Prostate gland (tissue), 2 donors: ENCODE data around the gene TNS1. TPM values are rescaled to one million over a fixed set of nuclear protein-coding genes. Genes with fewer than 3 reads are reported as not detected.

Experiments used
- DNase-seq: peaks from one replicate; pipeline ENCODE4 v3.0.0-alpha.2; 2019; ENCODE audit warnings: low spot score
- H3K27ac ChIP-seq, 2 donors: fragments of 200-600 bp; sonication (generic); 2 replicates each; pipeline ENCODE4 v1.5.1; 2017 to 2019
- H3K27me3 ChIP-seq: fragments of 200-600 bp; sonication (generic); replicated peaks from 2 replicates; pipeline ENCODE4 v1.5.1; 2019; ENCODE audit not compliant: insufficient read depth
- H3K36me3 ChIP-seq, 2 donors: fragments of 200-600 bp; sonication (generic); 1 replicate in 1 of 2; 2 replicates in 1 of 2; pipeline versions ENCODE4 v1.5.1 to v1.8.1; 2017 to 2019
- H3K4me1 ChIP-seq: fragments of 200-600 bp; sonication (generic); replicated peaks from 2 replicates; pipeline ENCODE4 v1.5.1; 2019
- H3K4me3 ChIP-seq, 2 donors: fragments of 200-600 bp; sonication (generic); 2 replicates each; pipeline ENCODE4 v1.5.1; 2017 to 2019
- H3K9me3 ChIP-seq: fragments of 200-600 bp; sonication (generic); 2 replicates; pipeline ENCODE4 v1.5.1; 2017
- CTCF ChIP-seq, 4 experiments: fragments of 200-600 bp in 2 of 4; fragments of 450-650 bp in 2 of 4; sonication (generic) in 2 of 4; IDR thresholded peaks; 1 replicate in 3 of 4; 2 replicates in 1 of 4; pipeline ENCODE4 v1.5.1; 2016 to 2019; ENCODE audit warnings: antibody characterized with exemption in 4 of 4, mild to moderate bottlenecking in 2 of 4, moderate library complexity in 2 of 4
- POLR2A ChIP-seq: fragments of 450-650 bp; IDR thresholded peaks from one replicate; pipeline ENCODE4 v1.6.1; 2016; ENCODE audit warnings: antibody characterized with exemption, mild to moderate bottlenecking
- POLR2AphosphoS5 ChIP-seq: sonication (generic); formaldehyde crosslinking; IDR thresholded peaks from one replicate; pipeline ENCODE4 v1.6.1; 2017; ENCODE audit warnings: antibody characterized with exemption
- WGBS: methylation state at CpG from one replicate; pipeline ENCODE4 v1.1.5; 2018; 5-methylcytosine and 5-hydroxymethylcytosine counted together
- intact Hi-C: fragments of 100-400 bp; cut with DNase I; formaldehyde crosslinking; loops from one replicate; pipeline ENCODE4 v1.14.2; 2022
- total RNA-seq, 2 donors: library from RNA; depleted of rRNA; stranded (reverse); fragments of >200 nt; gene quantifications; one replicate each; pipeline ENCODE4 v1.1.0, GENCODE V29; 2016

The TNS1 gene
- total RNA-seq, 2 donors from 2014 or later, result 238 to 659 TPM

- no peaks in the 10 kb centered on the region for H3K9me3 ChIP-seq
- intact Hi-C loops, result loop anchor here (5.0 kb wide), 3 partner anchors 43 to 1073 kb away; partner anchors contain the start of gene IGFBP5
- H3K4me1 ChIP-seq, result no peaks in the 10 kb centered on the region
- H3K4me3 ChIP-seq, result no peak overlapping the region
- DNase-seq, result no peak
- TF ChIP-seq POLR2AphosphoS5, result no peak
- TF ChIP-seq POLR2A, result no peak
- no peak for TF ChIP-seq CTCF (IDR thresholded peaks at IDR 0.05)
- H3K36me3 ChIP-seq, result no peaks in the 10 kb centered on the region
- WGBS, result 60% methylated on average over 5 of the region's 5 CpGs
- no peak overlapping the region for H3K27ac ChIP-seq
- H3K27me3 ChIP-seq, result no peaks in the 10 kb centered on the region
Measured at GRCh38 chr2:217755027-217755745, 247.6 kb downstream of the TNS1 start.

- intact Hi-C loops, result no loop called here
- no peak overlapping the region for H3K4me3 ChIP-seq
- no peaks in the 10 kb centered on the region for H3K9me3 ChIP-seq
- H3K27me3 ChIP-seq, result no peaks in the 10 kb centered on the region
- DNase-seq, result no peak
- no peak overlapping the region for H3K27ac ChIP-seq
- no peaks in the 10 kb centered on the region for H3K4me1 ChIP-seq
- TF ChIP-seq CTCF (IDR thresholded peaks at IDR 0.05) (no peak), POLR2A (no peak), POLR2AphosphoS5 (no peak)
- no peaks in the 10 kb centered on the region for H3K36me3 ChIP-seq
- 76% methylated on average over 9 of the region's 9 CpGs for WGBS
Measured at GRCh38 chr2:217753460-217754200, 249.2 kb downstream of the TNS1 start.

- intact Hi-C loops, result no loop called here
- no peak for DNase-seq
- TF ChIP-seq POLR2A, result no peak
- no peaks in the 10 kb centered on the region for H3K4me1 ChIP-seq
- no peaks in the 10 kb centered on the region for H3K36me3 ChIP-seq
- no peaks in the 10 kb centered on the region for H3K27me3 ChIP-seq
- H3K9me3 ChIP-seq, result no peaks in the 10 kb centered on the region
- no peak overlapping the region for H3K4me3 ChIP-seq
- no peak overlapping the region for H3K27ac ChIP-seq
- 82% methylated on average over 10 of the region's 10 CpGs for whole genome bisulfite sequencing
Measured at GRCh38 chr2:217752714-217753459, 249.9 kb downstream of the TNS1 start.

- intact Hi-C loops, result no loop called here
- no peaks in the 10 kb centered on the region for H3K36me3 ChIP-seq
- 83% methylated on average over 1 of the region's 1 CpG for WGBS
- H3K4me1 ChIP-seq, result no peaks in the 10 kb centered on the region
- H3K27me3 ChIP-seq, result no peaks in the 10 kb centered on the region
- no peak overlapping the region for H3K27ac ChIP-seq
- no peak overlapping the region for H3K4me3 ChIP-seq
- H3K9me3 ChIP-seq, result no peaks in the 10 kb centered on the region
- no peak for TF ChIP-seq POLR2AphosphoS5
- no peak for TF ChIP-seq POLR2A
- no peak for TF ChIP-seq CTCF (IDR thresholded peaks at IDR 0.05)
- DNase-seq, result no peak
Measured at GRCh38 chr2:217751952-217752351, 250.8 kb downstream of the TNS1 start.

- TF ChIP-seq POLR2AphosphoS5 (no peak), POLR2A (no peak), CTCF (IDR thresholded peaks at IDR 0.05) (no peak)
- no peaks in the 10 kb centered on the region for H3K4me1 ChIP-seq
- no peaks in the 10 kb centered on the region for H3K36me3 ChIP-seq
- H3K27ac ChIP-seq, result no peak overlapping the region
- no peaks in the 10 kb centered on the region for H3K27me3 ChIP-seq
- 78% methylated on average over 7 of the region's 7 CpGs for WGBS
- no peak for DNase-seq
- H3K4me3 ChIP-seq, result no peak overlapping the region
- intact Hi-C loops, result no loop called here
- no peaks in the 10 kb centered on the region for H3K9me3 ChIP-seq
Measured at GRCh38 chr2:217751192-217751591, 251.6 kb downstream of the TNS1 start.
